Omental fat pad (tissue), 4 donors: ENCODE results near the gene RIOK2. TPM values are rescaled to one million over a fixed set of nuclear protein-coding genes. Genes with fewer than 3 reads are reported as not detected.

Experiments
- ATAC-seq: fragments of 150-250 bp; one replicate; pipeline ENCODE4 v1.9.1; 2016; ENCODE audit warnings: mild to moderate bottlenecking, moderate library complexity; ENCODE audit not compliant: low FRiP score
- DNase-seq: peaks from one replicate; pipeline ENCODE4 v3.0.0-alpha.2; 2019; ENCODE audit warnings: low spot score
- CTCF ChIP-seq, 3 donors: fragments of 450-650 bp; IDR thresholded peaks; one replicate each; pipeline ENCODE4 v1.5.1; 2016 to 2017; ENCODE audit warnings: antibody characterized with exemption in 3 of 3, mild to moderate bottlenecking in 3 of 3, moderate library complexity in 2 of 3
- total RNA-seq, 4 donors: library from RNA; depleted of rRNA; stranded (reverse); fragments of >200 nt; gene quantifications; one replicate each; pipeline ENCODE4 v1.1.0, GENCODE V29; 2016

Gene RIOK2
- total RNA-seq, 4 donors from 2014 or later: 24.7 to 37.0 (median 28.0) TPM

- ATAC-seq: no peak
Observed at GRCh38 chr5:97131139-97131710, 51.8 kb downstream of the RIOK2 start.

GRCh38 chr5:97127727-97128126 lies 55.3 kb downstream of the RIOK2 start:
- no peak for ATAC-seq

More at GRCh38 chr5:97131139-97131710, 51.8 kb downstream of the RIOK2 start:
- no peak for DNase-seq
- TF ChIP-seq CTCF (IDR thresholded peaks at IDR 0.05): no peak

GRCh38 chr5:97125125-97125683 lies 57.8 kb downstream of the RIOK2 start:
- ATAC-seq (no peak), DNase-seq (no peak)
- TF ChIP-seq CTCF (IDR thresholded peaks at IDR 0.05): no peak

More at GRCh38 chr5:97127727-97128126, 55.3 kb downstream of the RIOK2 start:
- TF ChIP-seq CTCF (IDR thresholded peaks at IDR 0.05): no peak
- no peak for DNase-seq

GRCh38 chr5:97124335-97124734 lies 58.7 kb downstream of the RIOK2 start:
- DNase-seq (no peak), ATAC-seq (no peak)
- no peak for TF ChIP-seq CTCF (IDR thresholded peaks at IDR 0.05)

GRCh38 chr5:97121848-97122247 lies 61.2 kb downstream of the RIOK2 start:
- ATAC-seq (no peak), DNase-seq (no peak)
- no peak for TF ChIP-seq CTCF (IDR thresholded peaks at IDR 0.05)

GRCh38 chr5:97120195-97120594 lies 62.9 kb downstream of the RIOK2 start:
- TF ChIP-seq CTCF (IDR thresholded peaks at IDR 0.05): no peak
- ATAC-seq: no peak
- no peak for DNase-seq

GRCh38 chr5:97119007-97119390 lies 64.0 kb downstream of the RIOK2 start:
- ATAC-seq (no peak), DNase-seq (no peak)

More at GRCh38 chr5:97119007-97119390, 64.0 kb downstream of the RIOK2 start:
- TF ChIP-seq CTCF (IDR thresholded peaks at IDR 0.05): no peak
